Measurements from ENCODE around the gene ABCA2. TPM values are rescaled to one million over a fixed set of nuclear protein-coding genes. Genes with fewer than 3 reads are reported as not detected.

The ABCA2 gene
- total RNA-seq, 1 experiment from 2014 or later, result 27.0 TPM

DNA sequence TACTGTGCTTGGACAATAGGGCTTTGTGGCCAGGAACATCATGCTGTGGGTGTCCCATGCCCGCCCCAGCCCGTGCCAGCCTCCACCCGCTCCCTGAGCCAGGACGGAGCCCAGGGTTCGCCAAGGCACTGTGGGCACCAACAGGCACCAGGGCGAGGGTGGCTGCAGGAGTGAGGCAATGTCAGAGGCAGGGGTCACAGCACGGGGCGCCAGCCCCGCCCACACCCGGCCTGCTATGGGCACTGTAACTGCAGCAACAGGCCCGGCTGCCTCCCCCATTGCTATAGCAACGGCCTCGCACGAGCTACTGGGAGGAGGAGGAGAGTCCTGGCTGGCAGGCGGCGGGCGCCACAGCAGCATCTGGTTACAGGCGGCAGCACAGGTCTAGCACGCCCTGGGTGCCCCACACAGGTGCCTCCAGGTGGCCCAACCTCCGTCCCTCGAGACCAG is 2.5 kb downstream of the ABCA2 start:
- TF ChIP-seq TCF7L2 (IDR thresholded peaks at IDR 0.05; ENCODE audit: low read depth, low read length) (no peak), POLR2AphosphoS5 (IDR thresholded peaks at IDR 0.05; ENCODE audit: low read depth, low read length) (no peak), CTCF (IDR thresholded peaks at IDR 0.05) (no peak), REST (IDR thresholded peaks at IDR 0.05; ENCODE audit: insufficient read depth in 1 of 2, low read depth in 2 of 2, low read length in 1 of 2) (no peak), SIN3A (IDR thresholded peaks at IDR 0.05; ENCODE audit: borderline replicate concordance, insufficient read depth, low read depth, low read length) (no peak)
- Histone ChIP-seq H3K9me3 (ENCODE audit: control insufficient read depth, insufficient read depth, low read depth, low read length) (no peaks in the 10 kb centered on the region), H3K4me3 (ENCODE audit: low read depth in 2 of 2, low read length in 2 of 2) (no peak overlapping the region), H3K4me1 (ENCODE audit: control insufficient read depth, insufficient read depth, low read length) (peaks cover 28% of the 10 kb centered on the region), H3K36me3 (ENCODE audit: control insufficient read depth, insufficient read depth, low read length) (no peaks in the 10 kb centered on the region), H3K27ac (ENCODE audit: low read length) (no peak overlapping the region), H3K27me3 (ENCODE audit: control insufficient read depth, insufficient read depth, low read length) (no peaks in the 10 kb centered on the region)
- no peak for ATAC-seq
- intact Hi-C loops (cut with micrococcal nuclease; ENCODE audit: unreplicated experiment), result no loop called here
- ChIA-PET CTCF (interaction anchor here (0.6 to 0.9 kb wide), 2 partner anchors 10 to 14 kb away, joined by 3 to 7 read pairs; no protein-coding TSS in a partner anchor), POLR2A (no interaction called here)
- BruUV-seq (replicated peaks), result no TSS peak
- no peak for DNase-seq (ENCODE audit: low read depth, low spot score)
- in situ Hi-C loops (cut with HindIII; ENCODE audit: low pct_unique_long_range_greater_than_20kb, low sequenced_read_pairs), result no loop called here

GRCh38 chr9:137023583-137023991 is 4.5 kb downstream of the ABCA2 start:
- in situ Hi-C loops (cut with HindIII; ENCODE audit: low pct_unique_long_range_greater_than_20kb, low sequenced_read_pairs), result no loop called here
- Histone ChIP-seq H3K27me3 (ENCODE audit: control insufficient read depth, insufficient read depth, low read length) (no peaks in the 10 kb centered on the region), H3K4me3 (ENCODE audit: low read depth in 2 of 2, low read length in 2 of 2) (no peak overlapping the region), H3K9me3 (ENCODE audit: control insufficient read depth, insufficient read depth, low read depth, low read length) (no peaks in the 10 kb centered on the region), H3K27ac (ENCODE audit: low read length) (no peak overlapping the region), H3K4me1 (ENCODE audit: control insufficient read depth, insufficient read depth, low read length) (peaks cover 22% of the 10 kb centered on the region), H3K36me3 (ENCODE audit: control insufficient read depth, insufficient read depth, low read length) (no peaks in the 10 kb centered on the region)
- ATAC-seq (no peak), DNase-seq (ENCODE audit: low read depth, low spot score) (no peak)
- BruUV-seq (replicated peaks), result no TSS peak
- TF ChIP-seq CTCF (IDR thresholded peaks at IDR 0.05) (no peak), SIN3A (IDR thresholded peaks at IDR 0.05; ENCODE audit: borderline replicate concordance, insufficient read depth, low read depth, low read length) (no peak), POLR2AphosphoS5 (IDR thresholded peaks at IDR 0.05; ENCODE audit: low read depth, low read length) (no peak), TCF7L2 (IDR thresholded peaks at IDR 0.05; ENCODE audit: low read depth, low read length) (no peak), REST (IDR thresholded peaks at IDR 0.05; ENCODE audit: insufficient read depth in 1 of 2, low read depth in 2 of 2, low read length in 1 of 2) (no peak)
- CTCF ChIA-PET, result no interaction called here
- POLR2A ChIA-PET, result no interaction called here
- intact Hi-C loops (cut with micrococcal nuclease; ENCODE audit: unreplicated experiment), result no loop called here
